ENCODE measurements around the gene ZNF41. TPM values are rescaled to one million over a fixed set of nuclear protein-coding genes. Genes with fewer than 3 reads are reported as not detected.

The ZNF41 gene
- total RNA-seq, 4 donors from 2014 or later: 8.7 to 14.9 (median 11.7) TPM

DNA sequence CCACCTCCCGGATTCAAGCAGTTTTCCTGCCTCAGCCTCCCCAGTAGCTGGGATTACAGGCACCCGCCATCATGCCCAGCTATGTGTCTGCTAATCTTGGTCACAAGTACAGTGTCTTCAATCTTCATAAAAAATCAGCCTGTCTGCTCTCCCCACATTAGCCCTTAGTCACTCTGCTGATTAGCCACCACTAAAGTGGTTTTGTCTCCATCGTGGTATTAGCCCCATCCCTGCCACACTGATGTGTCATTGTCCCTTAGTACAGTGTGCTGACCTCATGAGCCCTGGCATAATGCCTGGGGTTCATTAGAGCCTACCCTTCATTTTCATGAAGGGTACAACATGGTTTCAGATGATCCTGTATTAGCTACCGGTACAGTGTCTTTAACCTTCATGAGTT, 62.8 kb downstream of the ZNF41 start:
- intact Hi-C loops (cut with DNase I; ENCODE audit: low total_unique reads) (no loop called here), in situ Hi-C loops (cut with MboI; ENCODE audit: low sequenced_read_pairs in 4 of 4) (no loop called here)
- H3K9me3 ChIP-seq: peaks cover 0 to 4% (median 0%) of the 10 kb centered on the region in 3 donors
- H3K36me3 ChIP-seq: no peaks in the 10 kb centered on the region
- no peak for ATAC-seq
- no peak overlapping the region for H3K4me3 ChIP-seq
- no peak for DNase-seq
- H3K27me3 ChIP-seq: no peaks in the 10 kb centered on the region
- H3K27ac ChIP-seq: no peak overlapping the region
- no peaks in the 10 kb centered on the region for H3K4me1 ChIP-seq
- TF ChIP-seq POLR2A (IDR thresholded peaks at IDR 0.05): no peak
- TF ChIP-seq, protein P1, sequence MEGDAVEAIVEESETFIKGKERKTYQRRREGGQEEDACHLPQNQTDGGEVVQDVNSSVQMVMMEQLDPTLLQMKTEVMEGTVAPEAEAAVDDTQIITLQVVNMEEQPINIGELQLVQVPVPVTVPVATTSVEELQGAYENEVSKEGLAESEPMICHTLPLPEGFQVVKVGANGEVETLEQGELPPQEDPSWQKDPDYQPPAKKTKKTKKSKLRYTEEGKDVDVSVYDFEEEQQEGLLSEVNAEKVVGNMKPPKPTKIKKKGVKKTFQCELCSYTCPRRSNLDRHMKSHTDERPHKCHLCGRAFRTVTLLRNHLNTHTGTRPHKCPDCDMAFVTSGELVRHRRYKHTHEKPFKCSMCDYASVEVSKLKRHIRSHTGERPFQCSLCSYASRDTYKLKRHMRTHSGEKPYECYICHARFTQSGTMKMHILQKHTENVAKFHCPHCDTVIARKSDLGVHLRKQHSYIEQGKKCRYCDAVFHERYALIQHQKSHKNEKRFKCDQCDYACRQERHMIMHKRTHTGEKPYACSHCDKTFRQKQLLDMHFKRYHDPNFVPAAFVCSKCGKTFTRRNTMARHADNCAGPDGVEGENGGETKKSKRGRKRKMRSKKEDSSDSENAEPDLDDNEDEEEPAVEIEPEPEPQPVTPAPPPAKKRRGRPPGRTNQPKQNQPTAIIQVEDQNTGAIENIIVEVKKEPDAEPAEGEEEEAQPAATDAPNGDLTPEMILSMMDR (IDR thresholded peaks at IDR 0.05 in 4 of 5, conservative IDR thresholded peaks at IDR 0.05 in 1 of 5): no peak

DNA sequence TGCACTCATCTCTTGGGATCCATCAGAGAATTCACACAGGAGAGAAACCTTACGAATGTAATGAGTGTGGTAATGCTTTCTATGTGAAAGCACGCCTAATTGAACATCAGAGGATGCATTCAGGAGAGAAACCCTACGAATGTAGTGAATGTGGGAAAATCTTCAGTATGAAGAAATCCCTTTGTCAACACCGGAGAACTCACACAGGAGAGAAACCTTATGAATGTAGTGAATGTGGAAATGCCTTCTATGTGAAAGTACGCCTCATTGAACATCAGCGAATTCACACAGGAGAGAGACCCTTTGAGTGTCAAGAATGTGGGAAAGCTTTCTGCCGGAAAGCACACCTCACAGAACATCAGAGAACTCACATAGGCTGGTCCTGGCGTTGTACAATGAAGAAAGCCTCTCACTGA, 69.8 kb downstream of the ZNF41 start:
- TF ChIP-seq POLR2A (IDR thresholded peaks at IDR 0.05): no peak
- TF ChIP-seq, protein P1 (IDR thresholded peaks at IDR 0.05 in 4 of 5, conservative IDR thresholded peaks at IDR 0.05 in 1 of 5): no peak
- peaks cover 0 to 36% (median 3%) of the 10 kb centered on the region in 3 donors for H3K9me3 ChIP-seq
- H3K4me1 ChIP-seq: no peaks in the 10 kb centered on the region
- H3K4me3 ChIP-seq: no peak overlapping the region
- DNase-seq (no peak), ATAC-seq (no peak)
- intact Hi-C loops (cut with DNase I; ENCODE audit: low total_unique reads) (no loop called here), in situ Hi-C loops (cut with MboI; ENCODE audit: low sequenced_read_pairs in 4 of 4) (no loop called here)
- H3K27me3 ChIP-seq: no peaks in the 10 kb centered on the region
- H3K27ac ChIP-seq: no peak overlapping the region
- no peaks in the 10 kb centered on the region for H3K36me3 ChIP-seq

Other genes with a start within 250 kb of the ZNF41 start
- gene ZNF157, start 112.6 kb downstream of the ZNF41 start, total RNA-seq: under 1 TPM in 3 of 4 donors, not detected in 1; 0.09 to 0.26 (median 0.25) TPM
- 10 to 100 TPM; 44.8 to 93.3 (median 66.7) TPM for gene ARAF, start 78.0 kb upstream of the ZNF41 start, total RNA-seq
- 10 to 100 TPM; 15.8 to 94.8 (median 47.1) TPM for gene TIMP1, start 99.2 kb upstream of the ZNF41 start, total RNA-seq
- gene SYN1, start 136.6 kb upstream of the ZNF41 start, total RNA-seq: under 1 TPM in 2 of 4 donors, not detected in 2; 0.22 to 0.36 TPM
- gene CFP, start 146.7 kb upstream of the ZNF41 start, total RNA-seq: 1 to 10 TPM in 2 of 4 donors, under 1 TPM in 1, not detected in 1; 0.51 to 3.8 (median 3.3) TPM
- gene ELK1, start 167.3 kb upstream of the ZNF41 start, total RNA-seq: 10 to 100 TPM; 35.0 to 65.6 (median 58.8) TPM
- gene UXT, start 176.0 kb upstream of the ZNF41 start, total RNA-seq: 100 to 1,000 TPM in 2 of 4 donors, 10 to 100 TPM in 2; 92.3 to 153 (median 109) TPM